Naive B cell (primary cell): ENCODE data around the gene AKR1A1. TPM values are rescaled to one million over a fixed set of nuclear protein-coding genes. Genes with fewer than 3 reads are reported as not detected.

Experiments
- ATAC-seq, 2 donors: fragments of 150-1000 bp; cut with Tn5 transposase; 2 replicates each; pipeline ENCODE4 v1.10.0; 2021; ENCODE audit warnings: low read depth in 2 of 2, mild to moderate bottlenecking in 2 of 2, moderate library complexity in 2 of 2
- DNase-seq: peaks from one replicate; pipeline ENCODE4 v3.0.0; 2022
- H3K27ac Mint-ChIP-seq, 6 donors: one replicate each; pipeline ENCODE4 v1.8.0; 2020 to 2022; ENCODE audit warnings: mild to moderate bottlenecking in 6 of 6, mixed read lengths in 6 of 6, moderate library complexity in 5 of 6, inconsistent platforms in 2 of 6
- H3K27me3 Mint-ChIP-seq, 3 donors: one replicate each; pipeline ENCODE4 v1.8.0; 2021 to 2022; ENCODE audit warnings: mixed read lengths in 3 of 3, mild to moderate bottlenecking in 1 of 3
- H3K36me3 Mint-ChIP-seq, 2 donors: one replicate each; pipeline ENCODE4 v1.8.0; 2020 to 2022; ENCODE audit warnings: mixed read lengths in 2 of 2, inconsistent platforms in 1 of 2, mild to moderate bottlenecking in 1 of 2
- H3K4me1 Mint-ChIP-seq, 3 donors: one replicate each; pipeline ENCODE4 v1.8.0; 2020 to 2022; ENCODE audit warnings: mixed read lengths in 3 of 3, inconsistent platforms in 1 of 3, mild to moderate bottlenecking in 1 of 3, moderate library complexity in 1 of 3
- H3K4me3 Mint-ChIP-seq, 8 donors: one replicate each; pipeline ENCODE4 v1.8.0; 2020 to 2022; ENCODE audit warnings: mild to moderate bottlenecking in 8 of 8, mixed read lengths in 8 of 8, moderate library complexity in 8 of 8, inconsistent platforms in 2 of 8
- H3K9me3 Mint-ChIP-seq, 7 donors: one replicate each; pipeline ENCODE4 v1.8.0; 2020 to 2022; ENCODE audit warnings: mixed read lengths in 7 of 7, mild to moderate bottlenecking in 5 of 7, inconsistent platforms in 2 of 7, moderate library complexity in 1 of 7
- polyA plus RNA-seq, 6 donors: library from polyadenylated mRNA; unstranded; fragments of 300-500 nt; fragmentation: Illumina TruSeq; gene quantifications; one replicate each; pipeline ENCODE4 v1.2.3, GENCODE V29; 2021; ENCODE audit warnings: low read depth in 6 of 6

AKR1A1 gene
- polyA plus RNA-seq, 6 donors from 2014 or later, result 123 to 249 (median 130) TPM

DNA sequence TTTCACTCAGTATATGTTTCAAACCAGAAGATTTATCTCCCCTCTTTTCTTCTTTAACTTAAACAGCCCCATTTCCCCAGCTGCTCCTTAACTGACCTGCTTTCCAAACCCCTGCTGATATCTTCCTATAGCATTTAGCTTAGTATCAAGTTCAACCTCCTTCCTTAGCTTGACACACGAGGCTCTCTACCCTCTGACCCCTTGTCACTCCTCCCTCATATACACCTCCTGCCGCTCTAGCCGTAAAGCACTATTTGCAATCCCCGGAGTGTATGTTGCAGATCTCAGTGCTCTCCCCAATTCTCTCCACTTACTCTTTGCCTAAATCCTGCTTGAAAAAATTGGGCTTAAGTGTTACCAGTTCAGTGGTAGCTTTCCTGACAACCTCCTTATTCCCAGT is 13.7 kb upstream of the AKR1A1 start:
- ATAC-seq (no peak), DNase-seq (no peak)
- no peak overlapping the region for H3K4me3 Mint-ChIP-seq
- H3K9me3 Mint-ChIP-seq, result no peaks in the 10 kb centered on the region
- no peaks in the 10 kb centered on the region for H3K27me3 Mint-ChIP-seq
- H3K36me3 Mint-ChIP-seq, result no peaks in the 10 kb centered on the region
- H3K4me1 Mint-ChIP-seq, result peaks cover 9 to 14% (median 11%) of the 10 kb centered on the region in 3 donors
- H3K27ac Mint-ChIP-seq, result peak overlapping the region in 2 of 6 donors; percentile 30 to 74

DNA sequence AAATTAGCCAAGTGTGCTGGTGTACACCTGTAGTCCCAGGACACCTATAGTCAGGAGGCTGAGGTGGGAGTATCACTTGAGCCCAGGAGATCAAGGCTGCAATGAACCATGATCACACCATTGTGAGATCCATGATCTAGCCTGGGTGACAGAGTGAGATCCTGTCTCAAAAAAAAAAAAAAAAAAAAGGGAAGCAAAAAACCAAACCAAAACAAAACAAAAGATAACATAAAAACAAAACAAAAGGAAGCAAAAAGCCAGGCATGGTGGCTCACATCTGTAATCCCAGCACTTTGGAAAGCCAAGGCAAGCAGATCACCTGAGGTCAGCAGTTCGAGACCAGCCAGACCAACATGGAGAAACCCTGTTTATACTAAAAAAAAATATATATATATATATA is 9.4 kb upstream of the AKR1A1 start:
- H3K9me3 Mint-ChIP-seq, result no peaks in the 10 kb centered on the region
- DNase-seq (no peak), ATAC-seq (no peak)
- no peaks in the 10 kb centered on the region for H3K36me3 Mint-ChIP-seq
- peak overlapping the region; percentile 69 to 98 (median 90) for H3K27ac Mint-ChIP-seq
- no peaks in the 10 kb centered on the region for H3K27me3 Mint-ChIP-seq
- H3K4me3 Mint-ChIP-seq, result peak overlapping the region in 5 of 8 donors; percentile 15 to 74 (median 52)
- H3K4me1 Mint-ChIP-seq, result peaks cover 38 to 51% (median 44%) of the 10 kb centered on the region in 3 donors

DNA sequence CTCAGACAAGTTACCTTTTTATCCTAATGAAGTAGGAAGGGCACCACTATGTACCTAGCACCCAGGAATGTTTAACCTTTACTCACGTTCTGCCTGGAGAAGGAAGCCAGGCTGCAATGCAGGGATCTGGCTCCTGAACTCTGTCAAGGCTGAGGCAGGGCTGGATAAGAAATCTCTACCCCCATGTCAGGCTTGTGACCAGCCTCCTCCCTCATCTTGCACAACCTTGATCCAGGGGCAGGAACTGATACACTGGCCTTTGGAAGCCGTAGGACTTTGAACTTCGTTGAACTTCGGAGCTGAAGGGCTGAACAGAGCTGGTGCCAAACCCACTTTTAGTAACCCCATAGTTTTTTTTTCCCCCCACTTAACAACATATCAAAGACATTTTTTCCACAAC is 8.0 kb upstream of the AKR1A1 start:
- no peak for DNase-seq
- H3K27me3 Mint-ChIP-seq, result no peaks in the 10 kb centered on the region
- H3K27ac Mint-ChIP-seq, result peak overlapping the region; percentile 74 to 96 (median 92)
- ATAC-seq, result no peak
- H3K4me3 Mint-ChIP-seq, result peak overlapping the region in 4 of 8 donors; percentile 0 to 56 (median 38)
- H3K9me3 Mint-ChIP-seq, result no peaks in the 10 kb centered on the region
- H3K4me1 Mint-ChIP-seq, result peaks cover 42 to 59% (median 50%) of the 10 kb centered on the region in 3 donors
- H3K36me3 Mint-ChIP-seq, result no peaks in the 10 kb centered on the region

DNA sequence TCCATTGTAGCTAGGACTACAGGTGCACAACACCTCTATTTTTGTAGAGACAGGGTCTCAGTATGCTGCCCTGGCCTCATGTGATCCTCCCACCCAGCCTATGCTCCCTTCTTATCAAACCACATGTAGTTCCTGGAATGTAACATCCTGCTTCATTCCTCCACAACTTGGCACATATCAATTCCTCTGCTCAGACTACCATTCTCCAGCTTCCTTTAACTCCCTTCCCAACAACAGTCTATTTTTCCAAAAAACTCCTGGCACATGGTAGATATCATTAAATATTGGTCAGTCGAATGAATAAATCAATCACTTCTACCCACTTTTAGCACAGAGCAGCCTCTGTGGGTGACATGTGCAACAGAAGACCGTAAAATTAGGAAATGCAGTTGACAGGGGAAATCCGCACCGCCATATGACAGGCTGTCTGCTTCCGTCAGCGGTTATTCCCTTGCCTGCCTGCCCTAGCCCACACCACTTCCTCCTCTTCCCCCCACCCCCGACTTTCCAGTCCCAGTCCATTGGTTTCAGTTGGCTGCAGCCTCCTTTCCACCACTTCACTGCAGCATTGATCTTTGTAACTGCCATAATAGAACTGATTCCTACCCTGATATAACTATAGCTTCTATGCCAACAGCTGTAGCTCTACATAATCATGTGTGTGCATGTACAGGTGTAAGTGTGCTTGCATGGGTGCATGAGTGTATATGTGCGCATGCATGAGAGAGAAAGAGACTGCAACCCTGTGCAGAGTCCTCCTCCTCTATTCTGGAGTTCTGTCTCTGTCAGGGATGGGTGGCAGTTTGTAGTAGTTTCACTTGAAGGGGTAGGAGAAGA is 6.8 kb upstream of the AKR1A1 start:
- peak overlapping the region; percentile 95 to 99 (median 99) for H3K27ac Mint-ChIP-seq
- H3K4me1 Mint-ChIP-seq, result peaks cover 42 to 59% (median 50%) of the 10 kb centered on the region in 3 donors
- no peaks in the 10 kb centered on the region for H3K9me3 Mint-ChIP-seq
- DNase-seq, result peak; percentile 89
- no peaks in the 10 kb centered on the region for H3K36me3 Mint-ChIP-seq
- H3K27me3 Mint-ChIP-seq, result no peaks in the 10 kb centered on the region
- peak overlapping the region; percentile 23 to 83 (median 72) for H3K4me3 Mint-ChIP-seq
- peak; percentile 94 to 95 for ATAC-seq

DNA sequence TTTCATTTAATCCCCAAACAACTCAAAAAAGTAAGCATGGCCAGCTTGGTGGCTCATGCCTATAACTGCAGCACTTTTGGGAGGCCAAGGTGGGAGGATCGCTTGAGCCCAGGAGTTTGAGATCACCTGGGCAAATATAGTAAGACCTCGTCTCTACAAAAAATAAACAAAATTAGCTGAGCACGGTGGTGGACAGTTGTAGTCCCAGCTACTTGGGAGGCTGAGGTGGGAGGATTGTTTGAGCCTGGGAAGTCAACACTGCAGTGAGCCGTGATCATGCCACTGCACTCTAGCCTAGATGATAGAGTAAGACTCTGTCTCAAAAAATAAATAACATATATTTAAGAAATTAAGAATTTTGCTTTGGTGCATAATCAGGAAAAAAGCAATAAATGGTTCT is 6.1 kb upstream of the AKR1A1 start:
- Mint-ChIP-seq H3K4me1 (peaks cover 42 to 62% (median 50%) of the 10 kb centered on the region in 3 donors), H3K36me3 (no peaks in the 10 kb centered on the region), H3K27ac (peak overlapping the region; percentile 52 to 99 (median 96)), H3K9me3 (no peaks in the 10 kb centered on the region), H3K4me3 (peak overlapping the region in 7 of 8 donors; percentile 57 to 83 (median 71)), H3K27me3 (no peaks in the 10 kb centered on the region)
- DNase-seq, result no peak
- no peak for ATAC-seq

DNA sequence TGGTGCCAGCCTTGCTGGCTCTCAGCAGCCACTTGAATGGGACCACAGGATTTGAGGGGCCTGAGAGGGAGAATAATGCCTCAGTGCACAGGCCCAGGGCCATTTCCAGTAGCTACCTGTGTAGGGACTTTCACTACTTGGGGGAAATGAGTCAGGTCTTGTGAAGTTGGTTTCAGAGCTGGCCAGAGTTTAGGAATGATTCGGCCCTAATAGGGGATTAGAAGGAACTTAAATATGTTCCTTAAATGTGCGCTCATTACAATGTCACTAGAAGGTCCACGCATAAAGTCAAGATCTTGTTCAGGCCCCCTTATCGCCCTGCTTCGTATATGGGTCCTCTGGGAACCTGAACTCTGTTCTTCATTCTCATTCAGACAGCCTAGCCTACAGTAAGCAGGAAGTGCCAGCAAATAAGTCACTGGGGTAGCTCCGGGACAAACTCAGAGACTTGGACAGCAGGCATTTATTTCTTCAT is 5.6 kb upstream of the AKR1A1 start:
- Mint-ChIP-seq H3K36me3 (no peaks in the 10 kb centered on the region), H3K4me3 (peak overlapping the region in 7 of 8 donors; percentile 39 to 78 (median 60)), H3K27ac (peak overlapping the region; percentile 61 to 98 (median 96)), H3K9me3 (no peaks in the 10 kb centered on the region), H3K27me3 (no peaks in the 10 kb centered on the region), H3K4me1 (peaks cover 42 to 65% (median 50%) of the 10 kb centered on the region in 3 donors)
- ATAC-seq (no peak), DNase-seq (no peak)

DNA sequence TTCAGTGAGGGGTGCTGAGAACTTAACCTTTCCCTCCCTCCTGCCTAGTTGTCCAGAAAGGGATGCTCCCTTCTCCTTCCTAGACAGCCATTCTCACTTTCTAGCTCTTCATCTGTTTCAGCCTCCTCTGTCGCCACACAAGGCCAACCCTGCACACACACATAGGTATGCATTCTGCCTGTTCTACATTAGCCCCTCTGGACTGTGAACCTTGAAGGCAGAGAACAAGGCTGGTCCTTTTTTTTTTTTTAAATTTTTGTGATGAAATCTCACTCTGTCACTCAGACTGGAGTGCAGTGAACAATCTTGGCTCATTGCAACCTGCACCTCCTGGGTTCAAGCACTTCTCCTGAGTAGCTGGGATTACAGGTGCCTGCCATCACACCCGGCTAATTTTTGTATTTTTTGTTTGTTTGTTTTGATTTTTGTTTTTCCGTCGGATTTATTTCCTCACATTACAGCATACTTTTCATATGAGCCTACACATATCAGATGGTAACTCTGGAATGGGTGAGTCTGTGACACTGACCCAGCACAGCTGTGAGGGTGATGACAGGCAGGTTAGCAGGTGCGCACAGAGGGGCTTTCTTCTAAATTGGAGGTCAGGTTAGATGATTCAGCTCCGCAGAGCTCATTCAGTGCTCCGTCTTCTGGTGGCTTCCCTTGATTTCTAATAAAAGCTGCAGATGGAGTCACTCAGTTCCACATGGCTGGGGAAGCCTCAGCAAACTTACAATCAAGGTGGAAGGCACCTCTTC is 4.9 kb upstream of the AKR1A1 start:
- Mint-ChIP-seq H3K36me3 (no peaks in the 10 kb centered on the region), H3K27me3 (no peaks in the 10 kb centered on the region), H3K4me1 (peaks cover 40 to 66% (median 50%) of the 10 kb centered on the region in 3 donors), H3K9me3 (no peaks in the 10 kb centered on the region), H3K27ac (peak overlapping the region; percentile 61 to 98 (median 96)), H3K4me3 (peak overlapping the region in 6 of 8 donors; percentile 39 to 78 (median 62))
- no peak for ATAC-seq
- no peak for DNase-seq

DNA sequence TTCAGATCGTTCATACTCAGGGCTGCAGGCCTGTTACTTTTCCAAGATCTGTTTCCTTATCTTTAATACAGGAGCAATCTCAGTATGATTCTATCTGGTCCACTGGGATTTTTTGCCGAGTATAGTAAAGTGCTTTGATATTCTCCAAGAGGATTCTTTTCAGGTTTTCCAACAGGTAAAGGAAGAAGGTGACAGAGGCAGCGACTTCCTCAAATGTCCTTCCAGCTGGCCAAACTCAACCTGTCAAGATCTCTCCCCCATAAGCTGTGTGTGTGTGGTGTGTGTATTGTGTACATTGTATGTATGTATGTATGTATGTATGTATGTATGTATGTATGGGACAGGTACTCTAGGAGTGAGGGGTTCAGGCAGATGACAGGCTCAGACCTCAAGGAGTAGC is 1.1 kb downstream of the AKR1A1 start:
- Mint-ChIP-seq H3K4me1 (peaks cover 19 to 41% (median 33%) of the 10 kb centered on the region in 3 donors), H3K27ac (peak overlapping the region; percentile 98 to 99 (median 98)), H3K9me3 (no peaks in the 10 kb centered on the region), H3K27me3 (no peaks in the 10 kb centered on the region), H3K4me3 (peak overlapping the region; percentile 93 to 99 (median 98)), H3K36me3 (peaks cover 0 to 8% of the 10 kb centered on the region in 2 donors)
- DNase-seq (no peak), ATAC-seq (no peak)

DNA sequence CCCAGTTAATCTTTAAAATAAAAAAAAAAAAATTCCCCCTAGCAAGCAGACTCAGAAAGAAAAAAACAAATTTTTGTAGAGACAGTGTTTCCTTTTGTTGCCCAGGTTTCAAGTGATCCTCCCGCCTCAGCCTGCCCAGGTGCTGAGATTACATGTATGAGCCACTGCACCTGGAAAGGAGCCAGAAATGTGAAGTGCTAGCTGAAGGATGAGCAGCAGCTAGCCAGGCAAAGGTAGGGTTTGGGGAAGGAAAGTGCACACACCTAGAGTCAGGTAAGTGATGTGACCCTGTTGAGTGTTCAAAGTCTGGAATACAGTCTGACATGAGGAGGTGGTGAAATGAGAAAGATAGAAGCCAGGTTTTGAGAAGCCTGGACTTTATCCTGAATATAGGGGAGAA is 1.7 kb downstream of the AKR1A1 start:
- peaks cover 0 to 8% of the 10 kb centered on the region in 2 donors for H3K36me3 Mint-ChIP-seq
- H3K9me3 Mint-ChIP-seq, result no peaks in the 10 kb centered on the region
- H3K27ac Mint-ChIP-seq, result peak overlapping the region; percentile 1 to 98 (median 80)
- peaks cover 17 to 40% (median 30%) of the 10 kb centered on the region in 3 donors for H3K4me1 Mint-ChIP-seq
- ATAC-seq, result no peak
- H3K27me3 Mint-ChIP-seq, result no peaks in the 10 kb centered on the region
- peak overlapping the region in 7 of 8 donors; percentile 37 to 98 (median 71) for H3K4me3 Mint-ChIP-seq
- DNase-seq, result no peak

DNA sequence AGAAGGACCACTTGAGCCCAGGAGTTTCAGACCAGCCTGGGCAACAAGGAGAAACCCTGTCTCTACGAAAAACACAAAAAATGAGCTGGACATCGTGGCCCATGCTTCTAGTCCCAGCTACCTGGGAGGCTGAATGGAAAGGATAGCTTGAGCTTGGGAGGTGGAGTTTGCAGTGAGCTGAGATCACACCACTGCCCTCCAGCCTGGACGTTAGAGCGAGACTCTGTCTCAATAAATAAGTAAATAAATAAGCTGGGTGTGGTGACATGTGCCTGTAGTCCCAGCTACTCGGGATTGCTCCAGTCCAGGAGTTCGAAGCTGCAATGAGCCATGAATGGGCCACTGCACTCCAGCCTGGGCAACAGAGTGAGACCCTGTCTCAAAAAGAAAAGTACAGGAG is 3.6 kb downstream of the AKR1A1 start:
- no peaks in the 10 kb centered on the region for H3K9me3 Mint-ChIP-seq
- DNase-seq, result no peak
- no peak for ATAC-seq
- peak overlapping the region in 1 of 6 donors; percentile 22 for H3K27ac Mint-ChIP-seq
- H3K36me3 Mint-ChIP-seq, result peaks cover 0 to 8% of the 10 kb centered on the region in 2 donors
- H3K27me3 Mint-ChIP-seq, result no peaks in the 10 kb centered on the region
- peaks cover 20 to 45% (median 34%) of the 10 kb centered on the region in 3 donors for H3K4me1 Mint-ChIP-seq
- H3K4me3 Mint-ChIP-seq, result no peak overlapping the region

DNA sequence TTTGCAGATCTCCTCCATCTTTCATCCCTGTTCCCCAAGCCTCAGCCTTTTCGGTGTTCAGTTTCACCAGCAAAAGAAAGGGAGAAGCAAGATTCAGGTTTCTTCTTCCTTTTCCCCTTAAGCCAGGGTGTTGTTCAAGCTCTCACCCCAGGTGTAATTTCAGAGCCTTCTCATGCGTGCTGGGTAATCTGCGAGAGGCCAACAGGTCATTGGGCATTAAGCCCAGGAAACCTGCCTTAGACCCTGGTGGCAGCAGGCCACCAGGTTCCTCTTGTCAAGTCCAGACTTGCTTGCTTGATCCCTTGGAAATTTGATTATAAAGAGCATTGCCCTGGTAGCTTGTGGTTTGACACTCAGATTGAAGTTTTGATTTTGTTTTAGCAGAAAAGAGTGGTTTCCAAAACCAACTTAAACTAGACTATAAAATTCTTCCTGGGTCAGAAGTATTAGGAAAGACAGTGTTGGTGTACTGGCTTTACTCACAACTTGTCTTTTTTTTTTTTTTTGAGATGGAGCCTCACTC is 6.9 kb downstream of the AKR1A1 start:
- Mint-ChIP-seq H3K27ac (peak overlapping the region in 4 of 6 donors; percentile 49 to 84 (median 67)), H3K27me3 (no peaks in the 10 kb centered on the region), H3K9me3 (no peaks in the 10 kb centered on the region), H3K4me1 (peaks cover 10 to 38% (median 20%) of the 10 kb centered on the region in 3 donors), H3K4me3 (no peak overlapping the region), H3K36me3 (peaks cover 0 to 4% of the 10 kb centered on the region in 2 donors)
- DNase-seq (no peak), ATAC-seq (no peak)

DNA sequence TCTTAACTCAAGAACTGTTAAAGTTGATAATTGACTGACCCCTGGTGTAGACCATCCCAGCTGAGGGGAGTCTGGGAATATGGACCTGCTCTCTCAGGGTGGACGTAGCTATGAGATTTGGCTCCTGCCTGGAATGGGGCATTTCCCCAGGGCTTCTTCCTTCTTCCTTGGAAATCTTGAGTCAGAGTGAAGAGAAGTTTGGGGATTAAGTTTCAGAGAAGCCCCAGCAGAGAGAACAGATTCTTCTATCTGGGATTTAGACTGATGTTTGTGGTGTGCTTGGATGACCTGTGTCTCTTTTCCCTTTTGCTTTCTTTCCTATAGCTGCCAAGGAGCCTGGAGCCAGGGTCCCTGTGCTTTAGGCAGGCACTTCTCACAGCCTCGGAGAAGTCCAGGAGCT is 13.2 kb downstream of the AKR1A1 start:
- Mint-ChIP-seq H3K36me3 (peaks cover 4 to 28% of the 10 kb centered on the region in 2 donors), H3K4me1 (peaks cover 6 to 18% (median 6%) of the 10 kb centered on the region in 3 donors)

DNA sequence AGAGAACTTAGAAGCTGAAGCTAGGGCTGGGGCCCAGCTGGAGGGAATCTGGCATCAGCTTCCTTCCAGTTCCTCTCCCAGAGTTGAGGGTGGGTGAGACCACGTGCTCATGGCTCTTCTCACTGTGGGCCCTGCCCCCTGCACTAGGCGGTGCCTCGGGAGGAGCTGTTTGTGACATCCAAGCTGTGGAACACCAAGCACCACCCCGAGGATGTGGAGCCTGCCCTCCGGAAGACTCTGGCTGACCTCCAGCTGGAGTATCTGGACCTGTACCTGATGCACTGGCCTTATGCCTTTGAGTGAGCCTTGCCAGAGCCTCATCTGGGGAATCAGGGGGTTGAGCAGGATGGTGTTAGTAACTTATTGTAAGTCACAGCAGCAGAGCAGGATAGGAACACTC is 16.1 kb downstream of the AKR1A1 start:
- Mint-ChIP-seq H3K4me3 (no peak overlapping the region), H3K27ac (peak overlapping the region in 3 of 6 donors; percentile 39 to 47 (median 39)), H3K4me1 (peaks cover 4 to 11% (median 8%) of the 10 kb centered on the region in 3 donors), H3K36me3 (peaks cover 4 to 28% of the 10 kb centered on the region in 2 donors), H3K9me3 (no peaks in the 10 kb centered on the region), H3K27me3 (no peaks in the 10 kb centered on the region)
- ATAC-seq, result no peak
- no peak for DNase-seq

More for the DNA sequence above, 13.2 kb downstream of the AKR1A1 start:
- Mint-ChIP-seq H3K27ac (peak overlapping the region in 4 of 6 donors; percentile 33 to 82 (median 42)), H3K27me3 (no peaks in the 10 kb centered on the region), H3K9me3 (no peaks in the 10 kb centered on the region), H3K4me3 (no peak overlapping the region)
- no peak for DNase-seq
- ATAC-seq, result no peak
